Tibial nerve (tissue), 4 donors: Measurements from ENCODE around the gene PITPNM1. TPM values are rescaled to one million over a fixed set of nuclear protein-coding genes. Genes with fewer than 3 reads are reported as not detected.

Experiments
- DNase-seq, 2 donors: peaks; one replicate each; pipeline ENCODE4 v3.0.0-alpha.2; 2019; ENCODE audit warnings: low spot score in 2 of 2
- H3K27ac ChIP-seq, 4 donors: fragments of 200-600 bp; sonication (generic) in 3 of 4; one replicate each; pipeline ENCODE4 v1.5.1; 2017 to 2019; ENCODE audit warnings: mild to moderate bottlenecking in 1 of 4
- H3K27me3 ChIP-seq, 2 donors: fragments of 200-600 bp; sonication (generic) in 1 of 2; one replicate each; pipeline versions ENCODE4 v1.5.1 to v1.6.0; 2017 to 2019
- H3K36me3 ChIP-seq, 3 donors: fragments of 200-600 bp; sonication (generic); one replicate each; pipeline ENCODE4 v1.5.1; 2018 to 2019
- H3K4me1 ChIP-seq, 4 donors: fragments of 200-600 bp; sonication (generic) in 3 of 4; one replicate each; pipeline ENCODE4 v1.5.1; 2017 to 2019
- H3K4me3 ChIP-seq, 4 donors: fragments of 200-600 bp; sonication (generic) in 3 of 4; one replicate each; pipeline ENCODE4 v1.5.1; 2017 to 2019; ENCODE audit warnings: mild to moderate bottlenecking in 1 of 4, moderate library complexity in 1 of 4
- H3K9me3 ChIP-seq, 4 donors: fragments of 200-600 bp; sonication (generic) in 3 of 4; one replicate each; pipeline ENCODE4 v1.5.1; 2017 to 2019
- EP300 ChIP-seq, 2 donors: sonication (generic); formaldehyde crosslinking; IDR thresholded peaks; one replicate each; pipeline ENCODE4 v1.6.1; 2017; ENCODE audit warnings: antibody characterized with exemption in 2 of 2, mild to moderate bottlenecking in 1 of 2
- POLR2A ChIP-seq, 2 donors: fragments of 450-650 bp; IDR thresholded peaks; one replicate each; pipeline ENCODE4 v1.6.1; 2017; ENCODE audit warnings: antibody characterized with exemption in 2 of 2, mild to moderate bottlenecking in 2 of 2, moderate library complexity in 2 of 2
- WGBS, 2 donors: methylation state at CpG; one replicate each; pipeline ENCODE4 v1.1.5; 2018; 5-methylcytosine and 5-hydroxymethylcytosine counted together
- total RNA-seq, 4 donors: library from RNA; depleted of rRNA; stranded (reverse); fragments of >200 nt; gene quantifications; one replicate each; pipeline ENCODE4 v1.1.0, GENCODE V29; 2016
- TF ChIP-seq, protein P1 (sequence below), 5 experiments: fragments of 200-600 bp in 3 of 5; fragments of 450-650 bp in 2 of 5; sonication (generic) in 3 of 5; IDR thresholded peaks; one replicate each; pipeline ENCODE4 v1.5.1; 2016 to 2019; ENCODE audit warnings: antibody characterized with exemption in 5 of 5, mild to moderate bottlenecking in 3 of 5, moderate library complexity in 2 of 5

Gene PITPNM1
- total RNA-seq, 4 donors from 2014 or later, result 22.8 to 69.6 (median 38.6) TPM

- peaks cover 0 to 97% (median 20%) of the 10 kb centered on the region in 3 donors for H3K36me3 ChIP-seq
Measured at GRCh38 chr11:67495234-67496005, 9.7 kb downstream of the PITPNM1 start.

GRCh38 chr11:67494371-67495233 is 10.6 kb downstream of the PITPNM1 start:
- no peaks in the 10 kb centered on the region for H3K27me3 ChIP-seq
- DNase-seq, result no peak
- peaks cover 0 to 8% (median 0%) of the 10 kb centered on the region in 4 donors for H3K4me1 ChIP-seq
- no peak overlapping the region for H3K4me3 ChIP-seq
- peaks cover 0 to 97% (median 20%) of the 10 kb centered on the region in 3 donors for H3K36me3 ChIP-seq
- H3K9me3 ChIP-seq, result no peaks in the 10 kb centered on the region
- TF ChIP-seq POLR2A (IDR thresholded peaks at IDR 0.05) (no peak), EP300 (IDR thresholded peaks at IDR 0.05) (no peak)
- TF ChIP-seq, protein P1, sequence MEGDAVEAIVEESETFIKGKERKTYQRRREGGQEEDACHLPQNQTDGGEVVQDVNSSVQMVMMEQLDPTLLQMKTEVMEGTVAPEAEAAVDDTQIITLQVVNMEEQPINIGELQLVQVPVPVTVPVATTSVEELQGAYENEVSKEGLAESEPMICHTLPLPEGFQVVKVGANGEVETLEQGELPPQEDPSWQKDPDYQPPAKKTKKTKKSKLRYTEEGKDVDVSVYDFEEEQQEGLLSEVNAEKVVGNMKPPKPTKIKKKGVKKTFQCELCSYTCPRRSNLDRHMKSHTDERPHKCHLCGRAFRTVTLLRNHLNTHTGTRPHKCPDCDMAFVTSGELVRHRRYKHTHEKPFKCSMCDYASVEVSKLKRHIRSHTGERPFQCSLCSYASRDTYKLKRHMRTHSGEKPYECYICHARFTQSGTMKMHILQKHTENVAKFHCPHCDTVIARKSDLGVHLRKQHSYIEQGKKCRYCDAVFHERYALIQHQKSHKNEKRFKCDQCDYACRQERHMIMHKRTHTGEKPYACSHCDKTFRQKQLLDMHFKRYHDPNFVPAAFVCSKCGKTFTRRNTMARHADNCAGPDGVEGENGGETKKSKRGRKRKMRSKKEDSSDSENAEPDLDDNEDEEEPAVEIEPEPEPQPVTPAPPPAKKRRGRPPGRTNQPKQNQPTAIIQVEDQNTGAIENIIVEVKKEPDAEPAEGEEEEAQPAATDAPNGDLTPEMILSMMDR (IDR thresholded peaks at IDR 0.05), result no peak
- peak overlapping the region in 1 of 4 donors; percentile 43 for H3K27ac ChIP-seq
- WGBS, 2 donors, result 89 to 93% methylated on average over 55 to 59 of the region's 59 CpGs

More at GRCh38 chr11:67495234-67496005, 9.7 kb downstream of the PITPNM1 start:
- Histone ChIP-seq H3K27ac (peak overlapping the region in 1 of 4 donors; percentile 43), H3K9me3 (no peaks in the 10 kb centered on the region), H3K4me3 (no peak overlapping the region), H3K27me3 (no peaks in the 10 kb centered on the region), H3K4me1 (peaks cover 0 to 8% (median 0%) of the 10 kb centered on the region in 4 donors)
- no peak for DNase-seq
- TF ChIP-seq, protein P1 (IDR thresholded peaks at IDR 0.05), result no peak
- TF ChIP-seq POLR2A (IDR thresholded peaks at IDR 0.05) (no peak), EP300 (IDR thresholded peaks at IDR 0.05) (no peak)
- WGBS, 2 donors, result 91 to 95% methylated on average over 8 to 13 of the region's 16 CpGs

- Histone ChIP-seq H3K36me3 (peaks cover 0 to 99% (median 20%) of the 10 kb centered on the region in 3 donors), H3K4me3 (no peak overlapping the region), H3K27ac (peak overlapping the region in 1 of 4 donors; percentile 83), H3K4me1 (peaks cover 0 to 8% (median 0%) of the 10 kb centered on the region in 4 donors), H3K27me3 (no peaks in the 10 kb centered on the region), H3K9me3 (no peaks in the 10 kb centered on the region)
- TF ChIP-seq, protein P1 (IDR thresholded peaks at IDR 0.05), result no peak
- TF ChIP-seq POLR2A (IDR thresholded peaks at IDR 0.05) (no peak), EP300 (IDR thresholded peaks at IDR 0.05) (no peak)
- DNase-seq, result no peak
- WGBS, 2 donors, result 93% methylated on average over 61 to 65 of the region's 65 CpGs
Measured at GRCh38 chr11:67493548-67494370, 11.4 kb downstream of the PITPNM1 start.

- DNase-seq, result no peak
- peak overlapping the region; percentile 50 to 83 (median 63) for H3K27ac ChIP-seq
- H3K4me1 ChIP-seq, result peaks cover 0 to 8% (median 0%) of the 10 kb centered on the region in 4 donors
- no peaks in the 10 kb centered on the region for H3K9me3 ChIP-seq
- H3K4me3 ChIP-seq, result no peak overlapping the region
- TF ChIP-seq POLR2A (IDR thresholded peaks at IDR 0.05) (no peak), EP300 (IDR thresholded peaks at IDR 0.05) (no peak)
- TF ChIP-seq, protein P1 (IDR thresholded peaks at IDR 0.05), result no peak
- peaks cover 0 to 96% (median 20%) of the 10 kb centered on the region in 3 donors for H3K36me3 ChIP-seq
- WGBS, 2 donors, result 71 to 89% methylated on average over 13 to 42 of the region's 46 CpGs
- H3K27me3 ChIP-seq, result no peaks in the 10 kb centered on the region
Measured at GRCh38 chr11:67492801-67493547, 12.2 kb downstream of the PITPNM1 start.
